ENCODE results near the gene ISLR2.

DNA sequence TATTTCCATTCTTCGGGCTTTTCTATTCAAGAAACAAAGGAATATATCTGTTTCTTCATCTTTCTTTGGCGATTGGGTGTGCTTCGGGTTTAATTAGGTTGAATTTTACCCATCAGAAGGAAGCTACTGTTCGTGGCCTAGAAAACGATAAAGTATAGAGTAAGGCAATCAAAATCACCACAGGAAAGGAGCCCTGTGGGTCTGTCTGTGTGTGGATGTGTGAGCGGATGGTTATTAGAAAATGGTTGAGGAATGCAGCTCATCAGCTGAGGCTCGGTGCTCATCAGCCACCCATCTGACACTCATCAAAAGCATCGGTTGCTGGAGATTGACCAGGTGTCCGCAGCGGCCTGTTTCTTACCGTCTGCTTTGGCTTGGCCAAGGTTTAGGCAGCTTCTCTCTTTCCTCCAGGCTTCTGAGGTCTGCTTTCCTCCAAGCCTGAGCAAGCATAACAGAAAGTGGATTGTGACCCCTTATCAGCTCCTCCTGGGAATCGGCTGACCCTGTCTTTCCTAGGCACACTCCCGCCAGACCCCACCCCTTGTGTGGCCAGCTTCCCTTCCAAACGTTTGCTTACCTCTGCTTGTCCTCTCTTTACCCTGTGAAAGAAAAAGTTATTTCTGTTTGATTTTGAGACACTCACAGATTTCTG lies 25.5 kb downstream of the ISLR2 start:
- TF ChIP-seq, protein P1, sequence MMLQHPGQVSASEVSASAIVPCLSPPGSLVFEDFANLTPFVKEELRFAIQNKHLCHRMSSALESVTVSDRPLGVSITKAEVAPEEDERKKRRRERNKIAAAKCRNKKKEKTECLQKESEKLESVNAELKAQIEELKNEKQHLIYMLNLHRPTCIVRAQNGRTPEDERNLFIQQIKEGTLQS (IDR thresholded peaks at IDR 0.05), result no peak
- no peak for TF ChIP-seq TAF1 (conservative IDR thresholded peaks at IDR 0.05)
- no peak for TF ChIP-seq RXRA (IDR thresholded peaks at IDR 0.05)
- TF ChIP-seq, protein P2, sequence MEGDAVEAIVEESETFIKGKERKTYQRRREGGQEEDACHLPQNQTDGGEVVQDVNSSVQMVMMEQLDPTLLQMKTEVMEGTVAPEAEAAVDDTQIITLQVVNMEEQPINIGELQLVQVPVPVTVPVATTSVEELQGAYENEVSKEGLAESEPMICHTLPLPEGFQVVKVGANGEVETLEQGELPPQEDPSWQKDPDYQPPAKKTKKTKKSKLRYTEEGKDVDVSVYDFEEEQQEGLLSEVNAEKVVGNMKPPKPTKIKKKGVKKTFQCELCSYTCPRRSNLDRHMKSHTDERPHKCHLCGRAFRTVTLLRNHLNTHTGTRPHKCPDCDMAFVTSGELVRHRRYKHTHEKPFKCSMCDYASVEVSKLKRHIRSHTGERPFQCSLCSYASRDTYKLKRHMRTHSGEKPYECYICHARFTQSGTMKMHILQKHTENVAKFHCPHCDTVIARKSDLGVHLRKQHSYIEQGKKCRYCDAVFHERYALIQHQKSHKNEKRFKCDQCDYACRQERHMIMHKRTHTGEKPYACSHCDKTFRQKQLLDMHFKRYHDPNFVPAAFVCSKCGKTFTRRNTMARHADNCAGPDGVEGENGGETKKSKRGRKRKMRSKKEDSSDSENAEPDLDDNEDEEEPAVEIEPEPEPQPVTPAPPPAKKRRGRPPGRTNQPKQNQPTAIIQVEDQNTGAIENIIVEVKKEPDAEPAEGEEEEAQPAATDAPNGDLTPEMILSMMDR (IDR thresholded peaks at IDR 0.05; ENCODE audit: low read depth, low read length, missing input control), result no peak
- TF ChIP-seq RAD21 (IDR thresholded peaks at IDR 0.05), result no peak
- no peak for TF ChIP-seq YY1 (IDR thresholded peaks at IDR 0.05)
- no peak for TF ChIP-seq EGR1 (IDR thresholded peaks at IDR 0.05; ENCODE audit: low read depth in 2 of 2)
- TF ChIP-seq HNF4A (conservative IDR thresholded peaks at IDR 0.05), result no peak
- TF ChIP-seq, protein P3, sequence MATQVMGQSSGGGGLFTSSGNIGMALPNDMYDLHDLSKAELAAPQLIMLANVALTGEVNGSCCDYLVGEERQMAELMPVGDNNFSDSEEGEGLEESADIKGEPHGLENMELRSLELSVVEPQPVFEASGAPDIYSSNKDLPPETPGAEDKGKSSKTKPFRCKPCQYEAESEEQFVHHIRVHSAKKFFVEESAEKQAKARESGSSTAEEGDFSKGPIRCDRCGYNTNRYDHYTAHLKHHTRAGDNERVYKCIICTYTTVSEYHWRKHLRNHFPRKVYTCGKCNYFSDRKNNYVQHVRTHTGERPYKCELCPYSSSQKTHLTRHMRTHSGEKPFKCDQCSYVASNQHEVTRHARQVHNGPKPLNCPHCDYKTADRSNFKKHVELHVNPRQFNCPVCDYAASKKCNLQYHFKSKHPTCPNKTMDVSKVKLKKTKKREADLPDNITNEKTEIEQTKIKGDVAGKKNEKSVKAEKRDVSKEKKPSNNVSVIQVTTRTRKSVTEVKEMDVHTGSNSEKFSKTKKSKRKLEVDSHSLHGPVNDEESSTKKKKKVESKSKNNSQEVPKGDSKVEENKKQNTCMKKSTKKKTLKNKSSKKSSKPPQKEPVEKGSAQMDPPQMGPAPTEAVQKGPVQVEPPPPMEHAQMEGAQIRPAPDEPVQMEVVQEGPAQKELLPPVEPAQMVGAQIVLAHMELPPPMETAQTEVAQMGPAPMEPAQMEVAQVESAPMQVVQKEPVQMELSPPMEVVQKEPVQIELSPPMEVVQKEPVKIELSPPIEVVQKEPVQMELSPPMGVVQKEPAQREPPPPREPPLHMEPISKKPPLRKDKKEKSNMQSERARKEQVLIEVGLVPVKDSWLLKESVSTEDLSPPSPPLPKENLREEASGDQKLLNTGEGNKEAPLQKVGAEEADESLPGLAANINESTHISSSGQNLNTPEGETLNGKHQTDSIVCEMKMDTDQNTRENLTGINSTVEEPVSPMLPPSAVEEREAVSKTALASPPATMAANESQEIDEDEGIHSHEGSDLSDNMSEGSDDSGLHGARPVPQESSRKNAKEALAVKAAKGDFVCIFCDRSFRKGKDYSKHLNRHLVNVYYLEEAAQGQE (IDR thresholded peaks at IDR 0.05), result no peak
